GM21381 (cell line): ENCODE measurements around the gene FAM47E.
"Not testable (repeated sequence)": the region's sequence is repeated elsewhere in the genome, so short reads cannot be mapped to it uniquely, and the experiment has no call there.

Source experiments
- ATAC-seq: cut with Tn5 transposase; IDR thresholded peaks from one replicate; pipeline ENCODE4 v1.9.1; 2021; ENCODE audit warnings: mild to moderate bottlenecking, moderate library complexity; ENCODE audit not compliant: unreplicated experiment

Gene FAM47E

GRCh38 chr4:76224171-76224570 is 27.4 kb upstream of the FAM47E start:
- ATAC-seq, result no peak

- ATAC-seq, result no peak
These were observed 25.1 kb upstream of the FAM47E start for GRCh38 chr4:76226418-76226817.

GRCh38 chr4:76232681-76233080 is 18.8 kb upstream of the FAM47E start:
- no peak for ATAC-seq

- no peak for ATAC-seq
These were observed 18.4 kb upstream of the FAM47E start for GRCh38 chr4:76233083-76233482.

- ATAC-seq, result no peak
These were observed 18.0 kb upstream of the FAM47E start for GRCh38 chr4:76233529-76233928.

GRCh38 chr4:76233967-76234678 is 17.4 kb upstream of the FAM47E start:
- ATAC-seq, result no peak

GRCh38 chr4:76234679-76235044 is 16.9 kb upstream of the FAM47E start:
- no peak for ATAC-seq

GRCh38 chr4:76235407-76235806 is 16.1 kb upstream of the FAM47E start:
- ATAC-seq, result no peak

GRCh38 chr4:76235915-76236314 is 15.6 kb upstream of the FAM47E start:
- no peak for ATAC-seq

- no peak for ATAC-seq
These were observed 13.3 kb upstream of the FAM47E start for GRCh38 chr4:76238236-76238635.

- no peak for ATAC-seq
These were observed 12.8 kb upstream of the FAM47E start for GRCh38 chr4:76238701-76239100.

- no peak for ATAC-seq
These were observed 11.3 kb upstream of the FAM47E start for GRCh38 chr4:76240236-76240635.

GRCh38 chr4:76243877-76244276 is 7.6 kb upstream of the FAM47E start:
- not testable (repeated sequence) for ATAC-seq

GRCh38 chr4:76246025-76246424 is 5.5 kb upstream of the FAM47E start:
- no peak for ATAC-seq

GRCh38 chr4:76246852-76247251 is 4.7 kb upstream of the FAM47E start:
- no peak for ATAC-seq

GRCh38 chr4:76250962-76251361 is 559 bp upstream of the FAM47E start:
- ATAC-seq, result no peak

GRCh38 chr4:76252271-76252653 is 741 bp downstream of the FAM47E start:
- no peak for ATAC-seq

- no peak for ATAC-seq
These were observed 2.0 kb downstream of the FAM47E start for GRCh38 chr4:76253511-76253910.

GRCh38 chr4:76256032-76256431 is 4.5 kb downstream of the FAM47E start:
- no peak for ATAC-seq

- no peak for ATAC-seq
These were observed 5.4 kb downstream of the FAM47E start for GRCh38 chr4:76256968-76257367.

- ATAC-seq, result no peak
These were observed 6.3 kb downstream of the FAM47E start for GRCh38 chr4:76257824-76258223.

GRCh38 chr4:76260571-76260970 is 9.1 kb downstream of the FAM47E start:
- ATAC-seq, result no peak

GRCh38 chr4:76265631-76266218 is 14.2 kb downstream of the FAM47E start:
- no peak for ATAC-seq
